B cell (primary cell): ENCODE measurements around the gene SWAP70.

Experiments
- EZH2 ChIP-seq: IDR thresholded peaks from 2 replicates; pipeline ENCODE4 v1.6.1; 2012; ENCODE audit warnings: borderline replicate concordance, low read depth, mild to moderate bottlenecking, moderate library complexity, low read length; ENCODE audit not compliant: insufficient read depth, poor library complexity, severe bottlenecking
- TF ChIP-seq, protein P1 (sequence below): fragments of 200-600 bp; IDR thresholded peaks from one replicate; pipeline ENCODE4 v1.8.0; 2022; ENCODE audit warnings: antibody characterized with exemption, mild to moderate bottlenecking

DNA sequence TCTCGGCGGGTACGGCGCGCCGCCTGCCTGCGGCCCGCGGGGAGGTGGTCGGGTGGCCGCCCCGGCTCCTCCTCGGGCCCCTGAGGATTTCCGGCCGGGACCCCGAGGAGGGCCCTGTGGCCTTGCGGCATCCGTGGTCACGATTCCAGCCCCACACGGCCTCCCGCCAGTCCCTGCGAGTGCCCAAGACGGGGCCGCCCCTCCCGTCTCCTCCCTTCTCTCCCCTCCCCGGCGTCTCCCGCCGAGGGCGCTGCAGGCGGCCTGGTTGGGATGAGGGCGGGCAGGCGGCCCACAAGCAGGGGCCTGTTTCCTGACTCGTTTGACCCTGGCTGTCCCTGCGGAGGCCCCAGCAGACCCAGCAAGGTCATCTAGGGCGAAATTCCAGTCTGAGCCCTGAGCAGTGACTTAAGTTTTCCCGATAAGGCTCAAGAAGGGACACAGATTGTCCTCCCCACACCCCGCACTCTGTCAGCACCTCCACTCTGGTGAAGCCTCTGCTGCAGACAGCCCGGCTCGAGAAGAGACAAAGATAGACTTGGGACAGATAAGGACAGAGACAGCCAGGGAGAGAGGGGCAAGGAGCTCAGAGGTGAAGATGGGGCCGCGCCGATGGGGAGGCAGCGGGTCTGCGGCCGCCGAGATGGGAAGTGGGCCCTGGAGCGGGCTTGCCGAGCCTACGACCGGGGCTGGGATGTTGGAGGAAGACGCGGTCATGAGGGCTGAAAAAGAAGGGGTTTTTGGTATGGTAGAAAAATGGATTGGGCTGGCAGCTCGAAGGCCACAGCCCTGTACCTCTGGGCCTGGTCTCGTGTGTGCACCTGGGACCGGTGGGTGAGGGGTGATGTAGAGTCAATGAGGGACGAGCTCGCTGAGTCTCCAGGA is 95.0 kb downstream of the SWAP70 start:
- TF ChIP-seq, protein P1, sequence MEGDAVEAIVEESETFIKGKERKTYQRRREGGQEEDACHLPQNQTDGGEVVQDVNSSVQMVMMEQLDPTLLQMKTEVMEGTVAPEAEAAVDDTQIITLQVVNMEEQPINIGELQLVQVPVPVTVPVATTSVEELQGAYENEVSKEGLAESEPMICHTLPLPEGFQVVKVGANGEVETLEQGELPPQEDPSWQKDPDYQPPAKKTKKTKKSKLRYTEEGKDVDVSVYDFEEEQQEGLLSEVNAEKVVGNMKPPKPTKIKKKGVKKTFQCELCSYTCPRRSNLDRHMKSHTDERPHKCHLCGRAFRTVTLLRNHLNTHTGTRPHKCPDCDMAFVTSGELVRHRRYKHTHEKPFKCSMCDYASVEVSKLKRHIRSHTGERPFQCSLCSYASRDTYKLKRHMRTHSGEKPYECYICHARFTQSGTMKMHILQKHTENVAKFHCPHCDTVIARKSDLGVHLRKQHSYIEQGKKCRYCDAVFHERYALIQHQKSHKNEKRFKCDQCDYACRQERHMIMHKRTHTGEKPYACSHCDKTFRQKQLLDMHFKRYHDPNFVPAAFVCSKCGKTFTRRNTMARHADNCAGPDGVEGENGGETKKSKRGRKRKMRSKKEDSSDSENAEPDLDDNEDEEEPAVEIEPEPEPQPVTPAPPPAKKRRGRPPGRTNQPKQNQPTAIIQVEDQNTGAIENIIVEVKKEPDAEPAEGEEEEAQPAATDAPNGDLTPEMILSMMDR: no peak
- TF ChIP-seq EZH2: no peak
